RWPE2 (cell line): ENCODE measurements around the gene MFAP1.
"Not testable (repeated sequence)": the region's sequence is repeated elsewhere in the genome, so short reads cannot be mapped to it uniquely, and the experiment has no call there.

Experiments
- ATAC-seq: fragments of 200-7000 bp; cut with Tn5 transposase; 3 replicates; pipeline ENCODE4 v1.9.1; 2021; ENCODE audit warnings: low read depth
- DNase-seq: peaks from one replicate; pipeline ENCODE4 v3.0.0-alpha.2; 2020; ENCODE audit warnings: low spot score
- H3K27ac ChIP-seq: fragments of 450-650 bp; 2 replicates; pipeline ENCODE4 v1.5.1; 2017; ENCODE audit warnings: mild to moderate bottlenecking; ENCODE audit not compliant: poor library complexity, severe bottlenecking
- H3K27me3 ChIP-seq: fragments of 250-450 bp; sonication (Bioruptor Pico); 2 replicates; pipeline ENCODE4 v1.5.1; 2021; ENCODE audit warnings: mild to moderate bottlenecking, moderate library complexity; ENCODE audit not compliant: insufficient read depth, poor library complexity, severe bottlenecking
- H3K36me3 ChIP-seq: fragments of 250-450 bp; sonication (Bioruptor Pico); 2 replicates; pipeline ENCODE4 v1.5.1; 2020; ENCODE audit warnings: low read depth, mild to moderate bottlenecking, moderate library complexity
- H3K4me1 ChIP-seq: fragments of 250-450 bp; sonication (Bioruptor Pico); 2 replicates; pipeline ENCODE4 v1.5.1; 2021; ENCODE audit warnings: mild to moderate bottlenecking, moderate library complexity; ENCODE audit not compliant: insufficient read depth, poor library complexity, severe bottlenecking
- H3K4me3 ChIP-seq: fragments of 250-450 bp; sonication (Bioruptor Pico); 2 replicates; pipeline ENCODE4 v1.5.1; 2021; ENCODE audit warnings: mild to moderate bottlenecking, moderate library complexity; ENCODE audit not compliant: severe bottlenecking
- H3K9me3 ChIP-seq: fragments of 250-450 bp; sonication (Bioruptor Pico); 2 replicates; pipeline ENCODE4 v1.5.1; 2021; ENCODE audit warnings: mild to moderate bottlenecking, moderate library complexity; ENCODE audit not compliant: severe bottlenecking
- TF ChIP-seq, protein P1 (sequence below): fragments of 450-650 bp; IDR thresholded peaks from one replicate; pipeline ENCODE4 v1.5.1; 2017; ENCODE audit warnings: mild to moderate bottlenecking, moderate library complexity; ENCODE audit not compliant: poor library complexity, severe bottlenecking

The MFAP1 gene

DNA sequence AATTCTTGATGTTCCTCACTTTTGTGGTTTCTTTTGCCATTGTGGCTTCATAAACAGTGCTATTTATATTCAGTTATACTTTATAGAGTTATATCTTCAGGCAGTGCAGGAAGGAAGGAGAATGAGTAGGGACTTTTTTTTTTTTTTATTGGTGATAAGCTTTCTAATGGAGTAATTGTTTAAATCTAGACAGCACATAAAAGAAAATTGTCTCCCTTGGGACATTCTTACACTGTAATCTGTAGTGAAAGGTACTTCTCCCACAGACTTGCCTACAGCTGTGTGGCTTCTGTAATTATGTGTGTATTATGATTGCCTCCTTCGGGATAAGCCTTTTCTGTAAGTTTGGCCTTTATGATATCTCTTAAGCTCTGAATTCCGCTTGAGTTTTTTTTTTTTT is 43.9 kb upstream of the MFAP1 start:
- Histone ChIP-seq H3K27ac (no peak overlapping the region), H3K36me3 (peaks cover 89% of the 10 kb centered on the region)

DNA sequence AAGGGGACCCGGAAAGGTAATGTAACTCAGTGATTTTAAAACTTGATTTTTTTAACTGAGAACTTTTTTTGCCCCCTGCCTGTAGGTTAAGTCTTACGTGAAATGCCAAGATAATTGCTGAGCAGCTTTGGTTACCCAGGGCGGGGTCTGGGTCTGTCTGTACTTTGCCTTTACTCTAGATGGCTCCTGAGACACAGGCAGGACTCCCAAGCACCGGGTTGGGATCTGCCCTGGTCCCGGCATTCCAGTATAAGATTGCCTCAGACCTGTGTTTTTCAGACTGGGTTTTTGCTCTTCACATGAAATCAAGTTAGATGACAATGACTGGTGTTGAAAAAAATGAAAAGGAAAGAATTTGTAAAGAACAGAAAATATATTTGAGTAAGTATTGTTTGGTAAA is 42.6 kb upstream of the MFAP1 start:
- ATAC-seq (no peak), DNase-seq (no peak)
- H3K36me3 ChIP-seq = peaks cover 87% of the 10 kb centered on the region
- H3K27ac ChIP-seq = no peak overlapping the region
- H3K4me1 ChIP-seq = no peaks in the 10 kb centered on the region
- H3K4me3 ChIP-seq = no peak overlapping the region
- no peaks in the 10 kb centered on the region for H3K9me3 ChIP-seq
- H3K27me3 ChIP-seq = no peaks in the 10 kb centered on the region
- TF ChIP-seq, protein P1, sequence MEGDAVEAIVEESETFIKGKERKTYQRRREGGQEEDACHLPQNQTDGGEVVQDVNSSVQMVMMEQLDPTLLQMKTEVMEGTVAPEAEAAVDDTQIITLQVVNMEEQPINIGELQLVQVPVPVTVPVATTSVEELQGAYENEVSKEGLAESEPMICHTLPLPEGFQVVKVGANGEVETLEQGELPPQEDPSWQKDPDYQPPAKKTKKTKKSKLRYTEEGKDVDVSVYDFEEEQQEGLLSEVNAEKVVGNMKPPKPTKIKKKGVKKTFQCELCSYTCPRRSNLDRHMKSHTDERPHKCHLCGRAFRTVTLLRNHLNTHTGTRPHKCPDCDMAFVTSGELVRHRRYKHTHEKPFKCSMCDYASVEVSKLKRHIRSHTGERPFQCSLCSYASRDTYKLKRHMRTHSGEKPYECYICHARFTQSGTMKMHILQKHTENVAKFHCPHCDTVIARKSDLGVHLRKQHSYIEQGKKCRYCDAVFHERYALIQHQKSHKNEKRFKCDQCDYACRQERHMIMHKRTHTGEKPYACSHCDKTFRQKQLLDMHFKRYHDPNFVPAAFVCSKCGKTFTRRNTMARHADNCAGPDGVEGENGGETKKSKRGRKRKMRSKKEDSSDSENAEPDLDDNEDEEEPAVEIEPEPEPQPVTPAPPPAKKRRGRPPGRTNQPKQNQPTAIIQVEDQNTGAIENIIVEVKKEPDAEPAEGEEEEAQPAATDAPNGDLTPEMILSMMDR = no peak

More for the DNA sequence above, 43.9 kb upstream of the MFAP1 start:
- TF ChIP-seq, protein P1 = no peak
- Histone ChIP-seq H3K27me3 (no peaks in the 10 kb centered on the region), H3K9me3 (no peaks in the 10 kb centered on the region), H3K4me1 (no peaks in the 10 kb centered on the region), H3K4me3 (no peak overlapping the region)
- DNase-seq (no peak), ATAC-seq (no peak)

- H3K4me3 ChIP-seq, DNase-seq, H3K27ac ChIP-seq, H3K4me1 ChIP-seq, H3K27me3 ChIP-seq, H3K9me3 ChIP-seq, ATAC-seq: not testable (repeated sequence)
- peaks cover 86% of the 10 kb centered on the region for H3K36me3 ChIP-seq
These were observed 42.1 kb upstream of the MFAP1 start for GRCh38 chr15:43866636-43867035.

DNA sequence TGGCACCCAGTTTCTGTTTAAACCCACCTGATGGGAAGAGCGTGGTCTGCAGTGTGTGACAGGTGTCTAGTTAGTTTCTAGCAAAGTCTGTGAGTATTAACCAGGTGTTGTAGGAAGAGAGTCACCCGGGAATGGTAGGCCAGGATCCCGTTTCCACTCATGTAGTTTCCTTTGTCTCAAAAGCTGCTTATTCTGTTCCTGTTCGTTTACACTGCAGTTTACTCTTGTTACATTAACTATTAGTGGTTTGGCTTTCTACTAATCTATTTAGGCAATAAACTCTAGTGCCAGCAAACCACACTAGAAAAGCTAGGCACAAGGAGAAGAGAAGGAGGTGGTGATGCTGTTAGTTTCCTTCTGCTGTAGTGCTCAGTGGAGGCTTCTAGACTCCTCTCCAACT is 35.1 kb upstream of the MFAP1 start:
- H3K4me3 ChIP-seq = no peak overlapping the region
- H3K36me3 ChIP-seq = peaks cover 91% of the 10 kb centered on the region
- H3K27me3 ChIP-seq = no peaks in the 10 kb centered on the region
- DNase-seq = no peak
- TF ChIP-seq, protein P1 = no peak
- no peaks in the 10 kb centered on the region for H3K9me3 ChIP-seq
- H3K4me1 ChIP-seq = no peaks in the 10 kb centered on the region
- ATAC-seq = no peak
- no peak overlapping the region for H3K27ac ChIP-seq

DNA sequence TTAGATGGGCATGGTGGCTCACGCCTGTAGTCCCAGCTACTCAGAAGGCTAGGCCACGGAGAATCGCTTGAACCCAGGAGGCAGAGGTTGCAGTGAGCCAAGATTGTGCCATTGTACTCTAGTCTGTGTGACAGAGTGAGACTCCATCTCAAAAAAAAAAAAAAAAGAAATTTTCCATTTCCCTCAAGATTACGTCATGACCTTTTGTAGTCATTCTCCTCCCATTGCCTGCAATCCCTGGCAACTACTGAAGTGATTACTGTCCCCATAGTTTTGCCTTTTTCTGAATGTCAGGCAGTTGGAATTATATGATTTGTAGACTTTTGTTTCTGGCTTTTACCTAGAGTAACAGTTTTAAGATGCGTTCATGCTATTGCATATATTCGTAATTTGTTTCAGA is 30.3 kb upstream of the MFAP1 start:
- no peaks in the 10 kb centered on the region for H3K27me3 ChIP-seq
- no peak overlapping the region for H3K27ac ChIP-seq
- no peaks in the 10 kb centered on the region for H3K9me3 ChIP-seq
- no peaks in the 10 kb centered on the region for H3K4me1 ChIP-seq
- H3K4me3 ChIP-seq = no peak overlapping the region
- TF ChIP-seq, protein P1 = no peak
- peaks cover 95% of the 10 kb centered on the region for H3K36me3 ChIP-seq
- DNase-seq (no peak), ATAC-seq (no peak)

- TF ChIP-seq, protein P1 = no peak
- no peaks in the 10 kb centered on the region for H3K9me3 ChIP-seq
- ATAC-seq = no peak
- H3K27me3 ChIP-seq = no peaks in the 10 kb centered on the region
- peaks cover 94% of the 10 kb centered on the region for H3K36me3 ChIP-seq
- no peak overlapping the region for H3K27ac ChIP-seq
- H3K4me3 ChIP-seq = no peak overlapping the region
- no peak for DNase-seq
- no peaks in the 10 kb centered on the region for H3K4me1 ChIP-seq
These were observed 28.1 kb upstream of the MFAP1 start for GRCh38 chr15:43852607-43853006.
